ENCODE measurements around the gene OSBPL10.

- TF ChIP-seq CTCF (conservative IDR thresholded peaks at IDR 0.05; ENCODE audit: low read depth, low read length) (no peak), EZH2phosphoT487 (IDR thresholded peaks at IDR 0.05; ENCODE audit: borderline replicate concordance, low read length) (no peak)
Measured at GRCh38 chr3:31968927-31969418, 12.1 kb downstream of the OSBPL10 start.

All from PC-3 (cell line).